Vagina (tissue), 2 donors: ENCODE data around the gene ADGRG6. TPM values are rescaled to one million over a fixed set of nuclear protein-coding genes. Genes with fewer than 3 reads are reported as not detected.

Experiments used
- DNase-seq, 2 donors: peaks; one replicate each; pipeline ENCODE4 v3.0.0-alpha.2; 2017; ENCODE audit errors: extremely low spot score in 2 of 2
- H3K27ac ChIP-seq: fragments of 200-600 bp; sonication (generic); one replicate; pipeline ENCODE4 v1.5.1; 2019
- H3K27me3 ChIP-seq: fragments of 200-600 bp; sonication (generic); one replicate; pipeline ENCODE4 v1.5.1; 2019
- H3K36me3 ChIP-seq, 2 donors: fragments of 200-600 bp; sonication (generic); one replicate each; pipeline ENCODE4 v1.5.1; 2017 to 2019
- H3K4me1 ChIP-seq: fragments of 200-600 bp; sonication (generic); one replicate; pipeline ENCODE4 v1.5.1; 2019
- H3K4me3 ChIP-seq, 2 donors: fragments of 200-600 bp; sonication (generic); 1 replicate in 1 of 2; 2 replicates in 1 of 2; pipeline ENCODE4 v1.5.1; 2016 to 2019
- H3K9me3 ChIP-seq: fragments of 200-600 bp; sonication (generic); one replicate; pipeline ENCODE4 v1.5.1; 2019
- CTCF ChIP-seq, 3 experiments: fragments of 450-650 bp in 2 of 3; fragments of 200-600 bp in 1 of 3; sonication (generic) in 1 of 3; IDR thresholded peaks; one replicate each; pipeline ENCODE4 v1.5.1; 2017 to 2019; ENCODE audit warnings: antibody characterized with exemption in 3 of 3, mild to moderate bottlenecking in 2 of 3, moderate library complexity in 2 of 3
- POLR2A ChIP-seq, 2 donors: fragments of 450-650 bp; IDR thresholded peaks; one replicate each; pipeline ENCODE4 v1.6.1; 2017; ENCODE audit warnings: antibody characterized with exemption in 2 of 2, mild to moderate bottlenecking in 2 of 2, moderate library complexity in 2 of 2
- POLR2AphosphoS5 ChIP-seq, 2 donors: sonication (generic); formaldehyde crosslinking; IDR thresholded peaks; one replicate each; pipeline ENCODE4 v1.9.0; 2017; ENCODE audit warnings: antibody characterized with exemption in 2 of 2, mild to moderate bottlenecking in 2 of 2, low read depth in 1 of 2; ENCODE audit not compliant: insufficient read depth in 1 of 2
- intact Hi-C: fragments of 100-400 bp; cut with DNase I; formaldehyde crosslinking; loops from one replicate; pipeline ENCODE4 v1.15.1; 2023
- total RNA-seq: library from RNA; depleted of rRNA; stranded (reverse); fragments of >200 nt; gene quantifications from one replicate; pipeline ENCODE4 v1.2.3, GENCODE V29; 2016

The ADGRG6 gene
- total RNA-seq, 1 donor from 2014 or later, result 22.6 TPM

GRCh38 chr6:142325111-142325510 lies 23.3 kb downstream of the ADGRG6 start:
- H3K27me3 ChIP-seq, result no peaks in the 10 kb centered on the region
- no peak for TF ChIP-seq POLR2AphosphoS5 (IDR thresholded peaks at IDR 0.05; ENCODE audit: insufficient read depth in 1 of 2, low read depth in 1 of 2)
- TF ChIP-seq CTCF (IDR thresholded peaks at IDR 0.05), result no peak
- TF ChIP-seq POLR2A (IDR thresholded peaks at IDR 0.05), result no peak
- H3K9me3 ChIP-seq, result no peaks in the 10 kb centered on the region
- no peak for DNase-seq
- no peak overlapping the region for H3K27ac ChIP-seq
- intact Hi-C loops, result no loop called here
- no peaks in the 10 kb centered on the region for H3K36me3 ChIP-seq
- no peaks in the 10 kb centered on the region for H3K4me1 ChIP-seq
- H3K4me3 ChIP-seq, result no peak overlapping the region

- Histone ChIP-seq H3K4me1 (no peaks in the 10 kb centered on the region), H3K4me3 (no peak overlapping the region), H3K9me3 (no peaks in the 10 kb centered on the region), H3K27me3 (no peaks in the 10 kb centered on the region), H3K27ac (no peak overlapping the region), H3K36me3 (no peaks in the 10 kb centered on the region)
- DNase-seq, result no peak
- no peak for TF ChIP-seq POLR2A (IDR thresholded peaks at IDR 0.05)
- TF ChIP-seq CTCF (IDR thresholded peaks at IDR 0.05), result no peak
- TF ChIP-seq POLR2AphosphoS5 (IDR thresholded peaks at IDR 0.05; ENCODE audit: insufficient read depth in 1 of 2, low read depth in 1 of 2), result no peak
- intact Hi-C loops, result no loop called here
These were observed 24.7 kb downstream of the ADGRG6 start for GRCh38 chr6:142326540-142326939.

- H3K9me3 ChIP-seq, result no peaks in the 10 kb centered on the region
- H3K4me1 ChIP-seq, result no peaks in the 10 kb centered on the region
- intact Hi-C loops, result no loop called here
- H3K27ac ChIP-seq, result no peak overlapping the region
- no peaks in the 10 kb centered on the region for H3K27me3 ChIP-seq
- no peak for DNase-seq
- TF ChIP-seq POLR2A (IDR thresholded peaks at IDR 0.05) (no peak), CTCF (IDR thresholded peaks at IDR 0.05) (no peak), POLR2AphosphoS5 (IDR thresholded peaks at IDR 0.05; ENCODE audit: insufficient read depth in 1 of 2, low read depth in 1 of 2) (no peak)
- no peak overlapping the region for H3K4me3 ChIP-seq
- H3K36me3 ChIP-seq, result no peaks in the 10 kb centered on the region
These were observed 26.3 kb downstream of the ADGRG6 start for GRCh38 chr6:142328070-142328469.

- no peaks in the 10 kb centered on the region for H3K4me1 ChIP-seq
- no peaks in the 10 kb centered on the region for H3K36me3 ChIP-seq
- H3K4me3 ChIP-seq, result no peak overlapping the region
- DNase-seq, result no peak
- H3K27me3 ChIP-seq, result no peaks in the 10 kb centered on the region
- no peaks in the 10 kb centered on the region for H3K9me3 ChIP-seq
- TF ChIP-seq CTCF (IDR thresholded peaks at IDR 0.05), result no peak
- no peak for TF ChIP-seq POLR2AphosphoS5 (IDR thresholded peaks at IDR 0.05; ENCODE audit: insufficient read depth in 1 of 2, low read depth in 1 of 2)
- no peak for TF ChIP-seq POLR2A (IDR thresholded peaks at IDR 0.05)
- H3K27ac ChIP-seq, result no peak overlapping the region
- intact Hi-C loops, result no loop called here
These were observed 27.8 kb downstream of the ADGRG6 start for GRCh38 chr6:142329486-142330113.

- Histone ChIP-seq H3K27me3 (no peaks in the 10 kb centered on the region), H3K36me3 (no peaks in the 10 kb centered on the region), H3K27ac (no peak overlapping the region), H3K9me3 (no peaks in the 10 kb centered on the region), H3K4me3 (no peak overlapping the region), H3K4me1 (no peaks in the 10 kb centered on the region)
- DNase-seq, result no peak
- intact Hi-C loops, result no loop called here
- no peak for TF ChIP-seq POLR2AphosphoS5 (IDR thresholded peaks at IDR 0.05; ENCODE audit: insufficient read depth in 1 of 2, low read depth in 1 of 2)
These were observed 29.3 kb downstream of the ADGRG6 start for GRCh38 chr6:142331075-142331551.
